AG04449 (cell line): Measurements from ENCODE around the gene RNF39.
"Not testable (repeated sequence)": the region's sequence is repeated elsewhere in the genome, so short reads cannot be mapped to it uniquely, and the experiment has no call there.

Source experiments
- CTCF ChIA-PET: fragments of 350-600 bp; formaldehyde crosslinking; extraction: SDS; loops from one replicate; lab custom pipeline; 2021; ENCODE audit warnings: antibody characterized with exemption; lab: Yijun Ruan, JAX
- POLR2A ChIA-PET: fragments of 400-600, 350-600 bp; formaldehyde crosslinking; extraction: SDS; loops from one replicate; lab custom pipeline; 2020; ENCODE audit warnings: antibody characterized with exemption, inconsistent platforms; lab: Yijun Ruan, JAX
- DNase-seq: peaks from one replicate; pipeline ENCODE4 v3.0.0-alpha.2; 2010; ENCODE audit warnings: low read depth, low spot score
- H3K4me3 ChIP-seq: 2 replicates; pipeline ENCODE4 v1.5.1; 2011; ENCODE audit warnings: low read depth, mild to moderate bottlenecking, control low read depth, low read length
- CTCF ChIP-seq: IDR thresholded peaks from one replicate; pipeline ENCODE4 v1.5.1; 2011; ENCODE audit warnings: mild to moderate bottlenecking, moderate library complexity, low read length, control low read depth, inconsistent platforms; ENCODE audit not compliant: insufficient read depth; ENCODE audit errors: missing control alignments

Gene RNF39

GRCh38 chr6:30075094-30075789 is at the start of gene RNF39:
RNF39 (minus strand) TSS chr6:30075769; CDS start chr6:30075585, 184 bp downstream.
- TF ChIP-seq CTCF = no peak
- ChIA-PET CTCF (no interaction called here), POLR2A (no interaction called here)
- no peak within 1 kb of the TSS for H3K4me3 ChIP-seq
- DNase-seq = no peak

- H3K4me3 ChIP-seq = no peak overlapping the region
- ChIA-PET CTCF (interaction anchor here (1.9 to 22.6 kb wide), 2 partner anchors 12 to 19 kb away, joined by 13 to 444 read pairs; partner anchors contain the start of gene TRIM40), POLR2A (no interaction called here)
- TF ChIP-seq CTCF = no peak
- DNase-seq = no peak
Observed at GRCh38 chr6:30122515-30122914, 46.9 kb upstream of the RNF39 start.

GRCh38 chr6:30121446-30122366 is 46.1 kb upstream of the RNF39 start:
- CTCF ChIA-PET = interaction anchor here (1.9 to 22.6 kb wide), 2 partner anchors 13 to 18 kb away, joined by 13 to 444 read pairs; partner anchors contain the start of gene TRIM40
- POLR2A ChIA-PET = no interaction called here
- TF ChIP-seq CTCF = no peak
- H3K4me3 ChIP-seq = no peak overlapping the region
- DNase-seq = no peak

- CTCF ChIA-PET = interaction anchor here (3.6 to 22.6 kb wide), 2 partner anchors 15 to 16 kb away, joined by 20 to 444 read pairs; partner anchors contain the start of gene TRIM40
Observed at GRCh38 chr6:30118691-30119090, 43.1 kb upstream of the RNF39 start.

GRCh38 chr6:30116724-30117123 is 41.2 kb upstream of the RNF39 start:
- ChIA-PET CTCF (interaction anchor here (1.0 to 22.6 kb wide), 3 partner anchors 11 to 268 kb away, joined by 3 to 444 read pairs (median 7); partner anchors contain the start of gene TRIM40), POLR2A (no interaction called here)
- H3K4me3 ChIP-seq = no peak overlapping the region
- no peak for TF ChIP-seq CTCF
- no peak for DNase-seq

More at GRCh38 chr6:30118691-30119090, 43.1 kb upstream of the RNF39 start:
- H3K4me3 ChIP-seq, POLR2A ChIA-PET, DNase-seq: not testable (repeated sequence)

GRCh38 chr6:30113841-30114240 is 38.3 kb upstream of the RNF39 start:
- no peak for DNase-seq
- no peak for TF ChIP-seq CTCF
- POLR2A ChIA-PET = no interaction called here
- CTCF ChIA-PET = interaction anchor here (1.0 to 22.6 kb wide), 2 partner anchors 10 to 20 kb away, joined by 3 to 444 read pairs; partner anchors contain the start of gene TRIM40
- no peak overlapping the region for H3K4me3 ChIP-seq
